Measurements from ENCODE around the gene CRACDL. TPM values are rescaled to one million over a fixed set of nuclear protein-coding genes. Genes with fewer than 3 reads are reported as not detected.
A peak's percentile ranks its signal among the peaks of the same experiment; 100 is the strongest.

Gene CRACDL
- total and polyA plus RNA-seq, 12 donors, result 1.2 to 7.9 (median 3.2) TPM

GRCh38 chr2:98763209-98763951 is 172.6 kb downstream of the CRACDL start:
- 82 to 84% methylated on average over 6 of the region's 6 CpGs for WGBS, 2 donors
- no peaks in the 10 kb centered on the region for H3K9me3 ChIP-seq

GRCh38 chr2:98761909-98762308 is 174.1 kb downstream of the CRACDL start:
- no peak for TF ChIP-seq CTCF (IDR thresholded peaks at IDR 0.05)
- no peak for ATAC-seq
- Histone ChIP-seq H3K27ac (peak overlapping the region in 1 of 10 donors; percentile 85), H3K27me3 (no peaks in the 10 kb centered on the region), H3K9me3 (no peaks in the 10 kb centered on the region), H3K36me3 (no peaks in the 10 kb centered on the region), H3K4me1 (peaks cover 0 to 95% (median 18%) of the 10 kb centered on the region in 9 donors), H3K4me3 (no peak overlapping the region)
- intact Hi-C loops (cut with DNase I), result no loop called here
- DNase-seq, result no peak
- WGBS, 2 donors, result 90 to 91% methylated on average over 6 of the region's 6 CpGs

More at GRCh38 chr2:98763209-98763951, 172.6 kb downstream of the CRACDL start:
- Histone ChIP-seq H3K4me3 (no peak overlapping the region), H3K4me1 (peaks cover 0 to 95% (median 9%) of the 10 kb centered on the region in 9 donors), H3K36me3 (no peaks in the 10 kb centered on the region), H3K27ac (peak overlapping the region in 2 of 10 donors; percentile 42 to 67), H3K27me3 (no peaks in the 10 kb centered on the region)
- DNase-seq, result no peak
- TF ChIP-seq CTCF (IDR thresholded peaks at IDR 0.05), result no peak
- ATAC-seq, result no peak
- intact Hi-C loops (cut with DNase I), result no loop called here

GRCh38 chr2:98761267-98761781 is 174.7 kb downstream of the CRACDL start:
- WGBS, 2 donors, result 61 to 65% methylated on average over 9 of the region's 9 CpGs
- no peaks in the 10 kb centered on the region for H3K36me3 ChIP-seq
- H3K4me3 ChIP-seq, result no peak overlapping the region
- peak overlapping the region in 1 of 10 donors; percentile 85 for H3K27ac ChIP-seq
- H3K27me3 ChIP-seq, result no peaks in the 10 kb centered on the region
- no peaks in the 10 kb centered on the region for H3K9me3 ChIP-seq
- H3K4me1 ChIP-seq, result peaks cover 0 to 90% (median 18%) of the 10 kb centered on the region in 9 donors
- TF ChIP-seq CTCF (IDR thresholded peaks at IDR 0.05), result no peak
- no peak for ATAC-seq
- no peak for DNase-seq
- intact Hi-C loops (cut with DNase I), result no loop called here

- peak overlapping the region in 3 of 10 donors; percentile 15 to 85 (median 48) for H3K27ac ChIP-seq
- 77 to 81% methylated on average over 6 of the region's 6 CpGs for WGBS, 2 donors
- H3K4me1 ChIP-seq, result peaks cover 0 to 79% (median 18%) of the 10 kb centered on the region in 9 donors
- no peaks in the 10 kb centered on the region for H3K27me3 ChIP-seq
- H3K36me3 ChIP-seq, result no peaks in the 10 kb centered on the region
- no peak overlapping the region for H3K4me3 ChIP-seq
- ATAC-seq (no peak), DNase-seq (no peak)
- TF ChIP-seq CTCF (IDR thresholded peaks at IDR 0.05), result no peak
- intact Hi-C loops (cut with DNase I), result loop anchor here in 1 of 10 donors (2.0 kb wide), 1 partner anchor 73 kb away; no protein-coding TSS in a partner anchor
- H3K9me3 ChIP-seq, result no peaks in the 10 kb centered on the region
Measured at GRCh38 chr2:98759827-98760625, 176.0 kb downstream of the CRACDL start.

All from heart right ventricle (tissue), 16 donors.